WTC11 (cell line): ENCODE measurements around the gene RASA2. TPM values are rescaled to one million over a fixed set of nuclear protein-coding genes. Genes with fewer than 3 reads are reported as not detected.

Experiments used
- ATAC-seq: fragments of 200-7000 bp; cut with Tn5 transposase; 2 replicates; pipeline ENCODE4 v1.10.0; 2021; ENCODE audit warnings: mild to moderate bottlenecking, moderate library complexity
- CTCF ChIA-PET: fragments of 300-600 bp; sonication (Branson Sonifier 250); formaldehyde crosslinking; loops from one replicate; lab custom pipeline; 2021; ENCODE audit warnings: antibody characterized with exemption; lab: Charles Lee
- POLR2A ChIA-PET: fragments of 350-600 bp; sonication (Branson Sonifier 250); formaldehyde crosslinking; loops from one replicate; lab custom pipeline; 2021; ENCODE audit warnings: antibody characterized with exemption; lab: Charles Lee
- DNase-seq: peaks from one replicate; pipeline ENCODE4 v3.0.0; 2021; ENCODE audit warnings: low spot score
- H3K27ac Mint-ChIP-seq: 2 replicates; pipeline ENCODE4 v1.8.0; 2021; ENCODE audit warnings: mixed read lengths
- H3K27me3 Mint-ChIP-seq: 2 replicates; pipeline ENCODE4 v1.8.0; 2021; ENCODE audit warnings: low read depth, mild to moderate bottlenecking, moderate library complexity, mixed read lengths
- H3K36me3 Mint-ChIP-seq: 2 replicates; pipeline ENCODE4 v1.8.0; 2021; ENCODE audit warnings: mixed read lengths
- H3K4me1 Mint-ChIP-seq: 2 replicates; pipeline ENCODE4 v1.8.0; 2022; ENCODE audit warnings: mixed read lengths
- H3K4me3 Mint-ChIP-seq: 2 replicates; pipeline ENCODE4 v1.8.0; 2021; ENCODE audit warnings: mild to moderate bottlenecking, moderate library complexity, mixed read lengths
- H3K9me3 Mint-ChIP-seq: 2 replicates; pipeline ENCODE4 v1.8.0; 2021; ENCODE audit warnings: mixed read lengths
- AFF4 ChIP-seq: sonication (generic); formaldehyde crosslinking; IDR thresholded peaks from 2 replicates; pipeline ENCODE4 v1.8.1; 2023; ENCODE audit warnings: mild to moderate bottlenecking, missing genetic modification reagents, borderline replicate concordance
- AR ChIP-seq: fragments of 250-450 bp; sonication (Bioruptor Pico); IDR thresholded peaks from 2 replicates; pipeline ENCODE4 v1.9.0; 2021; ENCODE audit warnings: mild to moderate bottlenecking
- CDX4 ChIP-seq: fragments of 250-450 bp; sonication (Bioruptor Pico); IDR thresholded peaks from 2 replicates; pipeline ENCODE4 v1.9.0; 2021; ENCODE audit warnings: moderate library complexity, mild to moderate bottlenecking, inconsistent platforms, borderline replicate concordance
- CREM ChIP-seq: sonication (generic); formaldehyde crosslinking; IDR thresholded peaks from 2 replicates; pipeline ENCODE4 v1.8.1; 2022; ENCODE audit warnings: mild to moderate bottlenecking, missing genetic modification reagents, moderate library complexity
- EMX1 ChIP-seq: fragments of 250-450 bp; sonication (Bioruptor Pico); IDR thresholded peaks from 2 replicates; pipeline ENCODE4 v1.8.0; 2021; ENCODE audit warnings: mild to moderate bottlenecking
- ETV6 ChIP-seq: sonication (generic); formaldehyde crosslinking; IDR thresholded peaks from 2 replicates; pipeline ENCODE4 v1.8.1; 2022; ENCODE audit warnings: mild to moderate bottlenecking, missing genetic modification reagents
- FOXP4 ChIP-seq: sonication (generic); formaldehyde crosslinking; IDR thresholded peaks from 2 replicates; pipeline ENCODE4 v1.8.0; 2022; ENCODE audit warnings: mild to moderate bottlenecking, missing genetic modification reagents
- GABPB1 ChIP-seq: sonication (generic); formaldehyde crosslinking; IDR thresholded peaks from 2 replicates; pipeline ENCODE4 v1.8.1; 2023; ENCODE audit warnings: mild to moderate bottlenecking, missing genetic modification reagents
- KAT7 ChIP-seq: sonication (generic); formaldehyde crosslinking; IDR thresholded peaks from 2 replicates; pipeline ENCODE4 v1.8.1; 2023; ENCODE audit warnings: missing genetic modification reagents, mild to moderate bottlenecking, borderline replicate concordance
- MXD4 ChIP-seq: fragments of 250-450 bp; sonication (Bioruptor Pico); IDR thresholded peaks from 2 replicates; pipeline ENCODE4 v1.8.0; 2021; ENCODE audit warnings: mild to moderate bottlenecking, moderate library complexity, borderline replicate concordance
- NFATC4 ChIP-seq: fragments of 250-450 bp; sonication (Bioruptor Pico); IDR thresholded peaks from 2 replicates; pipeline ENCODE4 v1.9.0; 2021; ENCODE audit warnings: mild to moderate bottlenecking
- NR3C1 ChIP-seq: sonication (generic); formaldehyde crosslinking; conservative IDR thresholded peaks from 2 replicates; pipeline ENCODE4 v1.8.1; 2023; ENCODE audit warnings: low read depth, mild to moderate bottlenecking, missing genetic modification reagents
- PREB ChIP-seq: sonication (generic); formaldehyde crosslinking; IDR thresholded peaks from 2 replicates; pipeline ENCODE4 v1.8.1; 2022; ENCODE audit warnings: mild to moderate bottlenecking, missing genetic modification reagents, moderate library complexity, borderline replicate concordance
- RORB ChIP-seq: fragments of 250-450 bp; sonication (Bioruptor Pico); IDR thresholded peaks from 2 replicates; pipeline ENCODE4 v1.9.0; 2021; ENCODE audit warnings: mild to moderate bottlenecking
- SMAD3 ChIP-seq: sonication (generic); formaldehyde crosslinking; IDR thresholded peaks from 2 replicates; pipeline ENCODE4 v1.8.0; 2022; ENCODE audit warnings: missing genetic modification reagents, mild to moderate bottlenecking, borderline replicate concordance
- TP53 ChIP-seq: sonication (generic); formaldehyde crosslinking; IDR thresholded peaks from 2 replicates; pipeline ENCODE4 v1.8.1; 2023; ENCODE audit warnings: mild to moderate bottlenecking, missing genetic modification reagents
- ZNF263 ChIP-seq: sonication (generic); formaldehyde crosslinking; IDR thresholded peaks from 2 replicates; pipeline ENCODE4 v1.8.1; 2022; ENCODE audit warnings: low read depth, mild to moderate bottlenecking, moderate library complexity, missing genetic modification reagents
- ZNF416 ChIP-seq: fragments of 250-450 bp; sonication (Bioruptor Pico); IDR thresholded peaks from 2 replicates; pipeline ENCODE4 v1.9.0; 2021; ENCODE audit warnings: mild to moderate bottlenecking, inconsistent platforms
- ZNF425 ChIP-seq: fragments of 250-450 bp; sonication (Bioruptor Pico); conservative IDR thresholded peaks from 2 replicates; pipeline ENCODE4 v1.9.0; 2021; ENCODE audit warnings: mild to moderate bottlenecking
- ZNF512 ChIP-seq: sonication (generic); formaldehyde crosslinking; IDR thresholded peaks from 2 replicates; pipeline ENCODE4 v1.8.1; 2022; ENCODE audit warnings: missing genetic modification reagents, borderline replicate concordance
- total RNA-seq: library from RNA; stranded (reverse); gene quantifications from 3 replicates; pipeline ENCODE4 v1.2.3, GENCODE V29; 2021

The RASA2 gene
- total RNA-seq, 1 experiment from 2014 or later, result 13.9 TPM

GRCh38 chr3:141656771-141657170, 169.9 kb downstream of the RASA2 start:
- TF ChIP-seq AFF4 (CRISPR knock-in tag) (no peak), CREM (CRISPR knock-in tag) (no peak), EMX1 (CRISPR knock-in tag) (no peak), ETV6 (CRISPR knock-in tag) (no peak)
- TF ChIP-seq, all 79 proteins: peak for 0
- Mint-ChIP-seq H3K27me3 (peaks cover 53% of the 10 kb centered on the region), H3K4me3 (no peak overlapping the region), H3K4me1 (peaks cover 34% of the 10 kb centered on the region), H3K27ac (no peak overlapping the region), H3K36me3 (peaks cover 19% of the 10 kb centered on the region), H3K9me3 (peaks cover 31% of the 10 kb centered on the region)
- ChIA-PET CTCF (interaction anchor here (1.0 kb wide), 1 partner anchor 219 kb away, joined by 3 read pairs; no protein-coding TSS in a partner anchor), POLR2A (no interaction called here)
- ATAC-seq, result no peak
- DNase-seq, result no peak

GRCh38 chr3:141657516-141657915, 170.7 kb downstream of the RASA2 start:
- peaks cover 31% of the 10 kb centered on the region for H3K9me3 Mint-ChIP-seq
- TF ChIP-seq TP53 (no peak), RORB (no peak), AR (CRISPR knock-in tag) (no peak), FOXP4 (CRISPR knock-in tag) (no peak), GABPB1 (CRISPR knock-in tag) (no peak), ZNF263 (CRISPR knock-in tag) (no peak), KAT7 (CRISPR knock-in tag) (no peak), CDX4 (CRISPR knock-in tag) (no peak), NFATC4 (CRISPR knock-in tag) (no peak), NR3C1 (no peak), ZNF425 (CRISPR knock-in tag) (no peak), MXD4 (CRISPR knock-in tag) (no peak), PREB (CRISPR knock-in tag) (no peak), ZNF512 (CRISPR knock-in tag) (no peak), SMAD3 (CRISPR knock-in tag) (no peak), ZNF416 (CRISPR knock-in tag) (no peak)

More at GRCh38 chr3:141657516-141657915, 170.7 kb downstream of the RASA2 start:
- Mint-ChIP-seq H3K36me3 (peaks cover 19% of the 10 kb centered on the region), H3K4me1 (peaks cover 27% of the 10 kb centered on the region), H3K27me3 (peaks cover 53% of the 10 kb centered on the region), H3K4me3 (no peak overlapping the region), H3K27ac (no peak overlapping the region)
- CTCF ChIA-PET, result interaction anchor here (1.0 to 1.3 kb wide), 2 partner anchors 13 to 218 kb away, joined by 3 to 7 read pairs; no protein-coding TSS in a partner anchor
- POLR2A ChIA-PET, result no interaction called here
- no peak for ATAC-seq
- no peak for DNase-seq
